ENCODE data around the gene HOXC6. TPM values are rescaled to one million over a fixed set of nuclear protein-coding genes. Genes with fewer than 3 reads are reported as not detected.

The HOXC6 gene
- total and polyA plus RNA-seq, 2 experiments from 2014 or later, result not detected

DNA sequence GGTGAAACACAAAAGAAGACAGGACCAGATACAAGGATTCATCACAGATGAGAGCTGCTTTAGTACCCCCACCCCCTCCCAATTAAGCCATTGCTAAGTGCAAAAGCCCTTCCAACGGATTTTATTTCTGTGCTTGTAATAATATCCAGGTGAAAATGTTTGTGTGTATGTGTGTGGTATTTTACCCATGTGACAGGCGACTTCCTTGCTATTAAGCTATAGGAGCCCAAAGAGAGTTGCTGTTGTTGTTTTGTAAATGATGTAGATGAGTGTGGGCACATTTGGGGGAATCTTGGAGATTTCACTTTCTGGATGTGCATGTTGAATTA, 22.2 kb downstream of the HOXC6 start:
- Mint-ChIP-seq H3K9me3 (no peaks in the 10 kb centered on the region; the same call in 2 of the 3 replicates), H3K27me3 (ENCODE audit: insufficient read depth, low read depth, poor library complexity) (peaks cover 99% of the 10 kb centered on the region), H3K4me3 (no peak overlapping the region), H3K4me1 (peaks cover 35% of the 10 kb centered on the region), H3K36me3 (ENCODE audit: low read depth) (no peaks in the 10 kb centered on the region), H3K27ac (no peak overlapping the region)
- peaks cover 100% of the 10 kb centered on the region for H3K27me3 ChIP-seq (ENCODE audit: insufficient read depth)
- H2AFZ ChIP-seq, result no peak overlapping the region
- peaks cover 74% of the 10 kb centered on the region for H3K4me1 ChIP-seq (ENCODE audit: insufficient read depth)
- peak overlapping the region; percentile 55; the same call in 1 of the 2 replicates for H3K4me2 ChIP-seq
- H3K4me3 ChIP-seq, result no peak overlapping the region
- H3K9me2 ChIP-seq (ENCODE audit: insufficient read depth), result no peaks in the 10 kb centered on the region
- no peaks in the 10 kb centered on the region for H3K79me2 ChIP-seq (replicated peaks; ENCODE audit: insufficient read depth)
- peaks cover 59% of the 10 kb centered on the region for H4K20me1 ChIP-seq (replicated peaks; ENCODE audit: insufficient read depth)
- ATAC-seq (no peak), DNase-seq (ENCODE audit: low spot score) (no peak)
- peaks cover 57% of the 10 kb centered on the region for H3F3A ChIP-seq (replicated peaks; ENCODE audit: low read depth)
- H3K36me3 ChIP-seq (ENCODE audit: insufficient read depth), result peaks cover 3% of the 10 kb centered on the region; the same call in 1 of the 2 replicates
- H3K27ac ChIP-seq (ENCODE audit: low read depth), result no peak overlapping the region
- TF ChIP-seq POLR2AphosphoS5 (IDR thresholded peaks at IDR 0.05; ENCODE audit: low read depth), result no peak
- no peak for TF ChIP-seq JUNB (IDR thresholded peaks at IDR 0.05; ENCODE audit: unreplicated experiment)
- TF ChIP-seq, protein P1, sequence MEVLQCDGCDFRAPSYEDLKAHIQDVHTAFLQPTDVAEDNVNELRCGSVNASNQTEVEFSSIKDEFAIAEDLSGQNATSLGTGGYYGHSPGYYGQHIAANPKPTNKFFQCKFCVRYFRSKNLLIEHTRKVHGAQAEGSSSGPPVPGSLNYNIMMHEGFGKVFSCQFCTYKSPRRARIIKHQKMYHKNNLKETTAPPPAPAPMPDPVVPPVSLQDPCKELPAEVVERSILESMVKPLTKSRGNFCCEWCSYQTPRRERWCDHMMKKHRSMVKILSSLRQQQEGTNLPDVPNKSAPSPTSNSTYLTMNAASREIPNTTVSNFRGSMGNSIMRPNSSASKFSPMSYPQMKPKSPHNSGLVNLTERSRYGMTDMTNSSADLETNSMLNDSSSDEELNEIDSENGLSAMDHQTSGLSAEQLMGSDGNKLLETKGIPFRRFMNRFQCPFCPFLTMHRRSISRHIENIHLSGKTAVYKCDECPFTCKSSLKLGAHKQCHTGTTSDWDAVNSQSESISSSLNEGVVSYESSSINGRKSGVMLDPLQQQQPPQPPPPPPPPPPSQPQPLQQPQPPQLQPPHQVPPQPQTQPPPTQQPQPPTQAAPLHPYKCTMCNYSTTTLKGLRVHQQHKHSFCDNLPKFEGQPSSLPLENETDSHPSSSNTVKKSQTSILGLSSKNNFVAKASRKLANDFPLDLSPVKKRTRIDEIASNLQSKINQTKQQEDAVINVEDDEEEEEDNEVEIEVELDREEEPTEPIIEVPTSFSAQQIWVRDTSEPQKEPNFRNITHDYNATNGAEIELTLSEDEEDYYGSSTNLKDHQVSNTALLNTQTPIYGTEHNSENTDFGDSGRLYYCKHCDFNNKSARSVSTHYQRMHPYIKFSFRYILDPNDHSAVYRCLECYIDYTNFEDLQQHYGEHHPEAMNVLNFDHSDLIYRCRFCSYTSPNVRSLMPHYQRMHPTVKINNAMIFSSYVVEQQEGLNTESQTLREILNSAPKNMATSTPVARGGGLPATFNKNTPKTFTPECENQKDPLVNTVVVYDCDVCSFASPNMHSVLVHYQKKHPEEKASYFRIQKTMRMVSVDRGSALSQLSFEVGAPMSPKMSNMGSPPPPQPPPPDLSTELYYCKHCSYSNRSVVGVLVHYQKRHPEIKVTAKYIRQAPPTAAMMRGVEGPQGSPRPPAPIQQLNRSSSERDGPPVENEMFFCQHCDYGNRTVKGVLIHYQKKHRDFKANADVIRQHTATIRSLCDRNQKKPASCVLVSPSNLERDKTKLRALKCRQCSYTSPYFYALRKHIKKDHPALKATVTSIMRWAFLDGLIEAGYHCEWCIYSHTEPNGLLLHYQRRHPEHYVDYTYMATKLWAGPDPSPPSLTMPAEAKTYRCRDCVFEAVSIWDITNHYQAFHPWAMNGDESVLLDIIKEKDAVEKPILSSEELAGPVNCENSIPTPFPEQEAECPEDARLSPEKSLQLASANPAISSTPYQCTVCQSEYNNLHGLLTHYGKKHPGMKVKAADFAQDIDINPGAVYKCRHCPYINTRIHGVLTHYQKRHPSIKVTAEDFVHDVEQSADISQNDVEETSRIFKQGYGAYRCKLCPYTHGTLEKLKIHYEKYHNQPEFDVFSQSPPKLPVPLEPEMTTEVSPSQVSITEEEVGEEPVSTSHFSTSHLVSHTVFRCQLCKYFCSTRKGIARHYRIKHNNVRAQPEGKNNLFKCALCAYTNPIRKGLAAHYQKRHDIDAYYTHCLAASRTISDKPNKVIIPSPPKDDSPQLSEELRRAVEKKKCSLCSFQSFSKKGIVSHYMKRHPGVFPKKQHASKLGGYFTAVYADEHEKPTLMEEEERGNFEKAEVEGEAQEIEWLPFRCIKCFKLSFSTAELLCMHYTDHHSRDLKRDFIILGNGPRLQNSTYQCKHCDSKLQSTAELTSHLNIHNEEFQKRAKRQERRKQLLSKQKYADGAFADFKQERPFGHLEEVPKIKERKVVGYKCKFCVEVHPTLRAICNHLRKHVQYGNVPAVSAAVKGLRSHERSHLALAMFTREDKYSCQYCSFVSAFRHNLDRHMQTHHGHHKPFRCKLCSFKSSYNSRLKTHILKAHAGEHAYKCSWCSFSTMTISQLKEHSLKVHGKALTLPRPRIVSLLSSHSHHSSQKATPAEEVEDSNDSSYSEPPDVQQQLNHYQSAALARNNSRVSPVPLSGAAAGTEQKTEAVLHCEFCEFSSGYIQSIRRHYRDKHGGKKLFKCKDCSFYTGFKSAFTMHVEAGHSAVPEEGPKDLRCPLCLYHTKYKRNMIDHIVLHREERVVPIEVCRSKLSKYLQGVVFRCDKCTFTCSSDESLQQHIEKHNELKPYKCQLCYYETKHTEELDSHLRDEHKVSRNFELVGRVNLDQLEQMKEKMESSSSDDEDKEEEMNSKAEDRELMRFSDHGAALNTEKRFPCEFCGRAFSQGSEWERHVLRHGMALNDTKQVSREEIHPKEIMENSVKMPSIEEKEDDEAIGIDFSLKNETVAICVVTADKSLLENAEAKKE (CRISPR knock-in tag; IDR thresholded peaks at IDR 0.05), result no peak
- no peak for TF ChIP-seq ZNF114 (CRISPR knock-in tag; IDR thresholded peaks at IDR 0.05)
- TF ChIP-seq, protein P2, sequence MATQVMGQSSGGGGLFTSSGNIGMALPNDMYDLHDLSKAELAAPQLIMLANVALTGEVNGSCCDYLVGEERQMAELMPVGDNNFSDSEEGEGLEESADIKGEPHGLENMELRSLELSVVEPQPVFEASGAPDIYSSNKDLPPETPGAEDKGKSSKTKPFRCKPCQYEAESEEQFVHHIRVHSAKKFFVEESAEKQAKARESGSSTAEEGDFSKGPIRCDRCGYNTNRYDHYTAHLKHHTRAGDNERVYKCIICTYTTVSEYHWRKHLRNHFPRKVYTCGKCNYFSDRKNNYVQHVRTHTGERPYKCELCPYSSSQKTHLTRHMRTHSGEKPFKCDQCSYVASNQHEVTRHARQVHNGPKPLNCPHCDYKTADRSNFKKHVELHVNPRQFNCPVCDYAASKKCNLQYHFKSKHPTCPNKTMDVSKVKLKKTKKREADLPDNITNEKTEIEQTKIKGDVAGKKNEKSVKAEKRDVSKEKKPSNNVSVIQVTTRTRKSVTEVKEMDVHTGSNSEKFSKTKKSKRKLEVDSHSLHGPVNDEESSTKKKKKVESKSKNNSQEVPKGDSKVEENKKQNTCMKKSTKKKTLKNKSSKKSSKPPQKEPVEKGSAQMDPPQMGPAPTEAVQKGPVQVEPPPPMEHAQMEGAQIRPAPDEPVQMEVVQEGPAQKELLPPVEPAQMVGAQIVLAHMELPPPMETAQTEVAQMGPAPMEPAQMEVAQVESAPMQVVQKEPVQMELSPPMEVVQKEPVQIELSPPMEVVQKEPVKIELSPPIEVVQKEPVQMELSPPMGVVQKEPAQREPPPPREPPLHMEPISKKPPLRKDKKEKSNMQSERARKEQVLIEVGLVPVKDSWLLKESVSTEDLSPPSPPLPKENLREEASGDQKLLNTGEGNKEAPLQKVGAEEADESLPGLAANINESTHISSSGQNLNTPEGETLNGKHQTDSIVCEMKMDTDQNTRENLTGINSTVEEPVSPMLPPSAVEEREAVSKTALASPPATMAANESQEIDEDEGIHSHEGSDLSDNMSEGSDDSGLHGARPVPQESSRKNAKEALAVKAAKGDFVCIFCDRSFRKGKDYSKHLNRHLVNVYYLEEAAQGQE (IDR thresholded peaks at IDR 0.05; ENCODE audit: unreplicated experiment), result no peak
- no peak for TF ChIP-seq EZH2phosphoT487 (IDR thresholded peaks at IDR 0.05; ENCODE audit: unreplicated experiment)
- no peak for TF ChIP-seq STAT1 (IDR thresholded peaks at IDR 0.05; ENCODE audit: unreplicated experiment)
- TF ChIP-seq ZNF331 (CRISPR knock-in tag; IDR thresholded peaks at IDR 0.05; ENCODE audit: low read depth), result no peak
- no peak for TF ChIP-seq NANOG (IDR thresholded peaks at IDR 0.05; ENCODE audit: borderline replicate concordance)
- TF ChIP-seq, protein P3, sequence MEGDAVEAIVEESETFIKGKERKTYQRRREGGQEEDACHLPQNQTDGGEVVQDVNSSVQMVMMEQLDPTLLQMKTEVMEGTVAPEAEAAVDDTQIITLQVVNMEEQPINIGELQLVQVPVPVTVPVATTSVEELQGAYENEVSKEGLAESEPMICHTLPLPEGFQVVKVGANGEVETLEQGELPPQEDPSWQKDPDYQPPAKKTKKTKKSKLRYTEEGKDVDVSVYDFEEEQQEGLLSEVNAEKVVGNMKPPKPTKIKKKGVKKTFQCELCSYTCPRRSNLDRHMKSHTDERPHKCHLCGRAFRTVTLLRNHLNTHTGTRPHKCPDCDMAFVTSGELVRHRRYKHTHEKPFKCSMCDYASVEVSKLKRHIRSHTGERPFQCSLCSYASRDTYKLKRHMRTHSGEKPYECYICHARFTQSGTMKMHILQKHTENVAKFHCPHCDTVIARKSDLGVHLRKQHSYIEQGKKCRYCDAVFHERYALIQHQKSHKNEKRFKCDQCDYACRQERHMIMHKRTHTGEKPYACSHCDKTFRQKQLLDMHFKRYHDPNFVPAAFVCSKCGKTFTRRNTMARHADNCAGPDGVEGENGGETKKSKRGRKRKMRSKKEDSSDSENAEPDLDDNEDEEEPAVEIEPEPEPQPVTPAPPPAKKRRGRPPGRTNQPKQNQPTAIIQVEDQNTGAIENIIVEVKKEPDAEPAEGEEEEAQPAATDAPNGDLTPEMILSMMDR (conservative IDR thresholded peaks at IDR 0.05; ENCODE audit: low read depth in 2 of 2), result no peak
- TF ChIP-seq EZH2 (IDR thresholded peaks at IDR 0.05; ENCODE audit: low read depth, unreplicated experiment), result no peak
- TF ChIP-seq, protein P4, sequence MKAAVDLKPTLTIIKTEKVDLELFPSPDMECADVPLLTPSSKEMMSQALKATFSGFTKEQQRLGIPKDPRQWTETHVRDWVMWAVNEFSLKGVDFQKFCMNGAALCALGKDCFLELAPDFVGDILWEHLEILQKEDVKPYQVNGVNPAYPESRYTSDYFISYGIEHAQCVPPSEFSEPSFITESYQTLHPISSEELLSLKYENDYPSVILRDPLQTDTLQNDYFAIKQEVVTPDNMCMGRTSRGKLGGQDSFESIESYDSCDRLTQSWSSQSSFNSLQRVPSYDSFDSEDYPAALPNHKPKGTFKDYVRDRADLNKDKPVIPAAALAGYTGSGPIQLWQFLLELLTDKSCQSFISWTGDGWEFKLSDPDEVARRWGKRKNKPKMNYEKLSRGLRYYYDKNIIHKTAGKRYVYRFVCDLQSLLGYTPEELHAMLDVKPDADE (IDR thresholded peaks at IDR 0.05), result no peak
- no peak for TF ChIP-seq CREB1 (CRISPR knock-in tag; IDR thresholded peaks at IDR 0.05; ENCODE audit: low read depth)

Measured in GM23338 (cell line).